Activated CD8-positive, alpha-beta T cell treated with anti-CD3 and anti-CD28 coated beads, Interleukin-2, amount 10 ng/mL, durations not matched to agents 7 days and 5 days (primary cell): ENCODE results near the gene CEBPZ. TPM values are rescaled to one million over a fixed set of nuclear protein-coding genes. Genes with fewer than 3 reads are reported as not detected.

Experiments
- total RNA-seq, 2 experiments: library from RNA; stranded (reverse); gene quantifications; one replicate each; pipeline ENCODE4 v1.2.3, GENCODE V29; 2021

The CEBPZ gene
- total RNA-seq, 2 experiments from 2014 or later: 46.7 to 54.4 TPM

Other genes starting within 250 kb of the CEBPZ start
- 10 to 100 TPM; 16.4 to 17.0 TPM for gene HEATR5B, start 147.2 kb downstream of the CEBPZ start, total RNA-seq
- 10 to 100 TPM; 11.2 to 11.8 TPM for gene GPATCH11, start 147.1 kb downstream of the CEBPZ start, total RNA-seq
- gene EIF2AK2, start 74.6 kb downstream of the CEBPZ start, total RNA-seq: 100 to 1,000 TPM; 113 to 117 TPM
- not detected for gene SULT6B1, start 42.9 kb downstream of the CEBPZ start, total RNA-seq
- 10 to 100 TPM; 35.1 to 36.0 TPM for gene CEBPZOS, start 35.1 kb downstream of the CEBPZ start, total RNA-seq
- 10 to 100 TPM; 19.7 to 20.0 TPM for gene NDUFAF7, start 62 bp upstream of the CEBPZ start, total RNA-seq
- gene PRKD3, start 93.2 kb upstream of the CEBPZ start, total RNA-seq: 10 to 100 TPM; 18.7 to 21.5 TPM
- not detected for gene QPCT, start 113.0 kb upstream of the CEBPZ start, total RNA-seq